Skin of body (tissue), 2 donors: ENCODE measurements around the gene CACNA2D2. TPM values are rescaled to one million over a fixed set of nuclear protein-coding genes. Genes with fewer than 3 reads are reported as not detected.

Experiments used
- DNase-seq: peaks from one replicate; lab custom pipeline; 2025; lab: John Stamatoyannopoulos, UW
- total RNA-seq: library from RNA; depleted of rRNA; stranded (reverse); fragments of >200 nt; gene quantifications from one replicate; pipeline ENCODE4 v1.2.3, GENCODE V29; 2014

CACNA2D2 gene
- total RNA-seq, 1 donor from 2014 or later, result 1.4 TPM

DNA sequence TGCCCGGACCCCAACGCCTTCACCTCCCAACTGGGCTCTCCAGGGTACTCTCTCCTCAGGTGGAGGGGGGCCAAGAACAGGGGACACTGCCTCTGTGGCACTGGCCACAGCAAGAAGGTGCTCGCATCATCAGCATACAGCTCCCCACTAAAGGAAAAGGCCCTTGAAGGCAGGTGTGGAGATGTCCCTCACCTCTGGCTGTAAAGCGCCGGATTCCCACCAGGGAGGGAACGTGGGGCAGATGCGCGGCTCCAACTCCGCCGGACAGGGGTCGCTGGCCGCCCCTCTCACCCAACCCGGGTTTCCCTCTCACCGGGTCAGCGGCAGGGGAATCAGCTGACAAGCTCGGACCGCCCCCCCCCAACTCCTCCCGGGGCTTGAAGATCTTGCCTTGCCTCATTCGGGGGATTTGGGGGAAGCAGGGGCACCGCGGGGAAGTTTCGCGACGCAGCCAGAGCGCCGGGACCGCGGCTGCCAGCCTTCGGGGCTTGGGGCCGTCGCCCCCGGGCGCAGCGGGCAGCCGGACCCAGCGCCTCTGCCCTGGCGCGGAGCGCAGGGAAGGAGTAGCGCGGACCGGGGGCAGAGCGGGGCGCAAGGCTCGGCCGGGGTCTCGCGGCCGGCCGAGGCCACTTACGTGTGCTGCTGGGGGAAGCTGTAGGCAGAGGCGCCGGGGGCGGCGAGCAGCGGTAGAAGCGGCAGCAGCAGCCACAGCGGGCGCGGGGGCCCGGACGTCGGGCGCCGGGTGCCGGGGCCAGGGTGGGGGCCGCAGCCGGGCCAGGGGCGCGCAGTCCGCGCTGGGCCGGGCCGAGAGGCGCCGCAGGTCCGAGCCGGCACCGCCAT is 630 bp downstream of the CACNA2D2 start:
- DNase-seq, result no peak

DNA sequence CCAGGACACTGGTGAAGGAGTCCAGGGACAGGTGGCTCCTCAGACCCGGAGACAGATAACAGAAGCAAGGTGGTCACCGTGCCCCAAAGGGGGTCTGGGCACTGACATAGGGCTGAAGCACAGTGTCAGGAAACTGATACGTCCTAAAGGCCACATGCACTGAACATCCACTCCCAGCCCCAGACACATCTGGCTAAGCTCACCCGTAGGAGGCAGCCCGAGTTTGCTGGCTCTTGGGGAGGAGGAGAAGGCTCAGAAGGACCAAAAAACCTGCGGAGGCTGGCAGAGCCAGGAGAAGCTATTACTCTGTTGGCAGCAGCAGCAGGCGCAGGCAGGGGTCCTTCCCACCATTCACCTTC is 1.2 kb downstream of the CACNA2D2 start:
- DNase-seq, result no peak

DNA sequence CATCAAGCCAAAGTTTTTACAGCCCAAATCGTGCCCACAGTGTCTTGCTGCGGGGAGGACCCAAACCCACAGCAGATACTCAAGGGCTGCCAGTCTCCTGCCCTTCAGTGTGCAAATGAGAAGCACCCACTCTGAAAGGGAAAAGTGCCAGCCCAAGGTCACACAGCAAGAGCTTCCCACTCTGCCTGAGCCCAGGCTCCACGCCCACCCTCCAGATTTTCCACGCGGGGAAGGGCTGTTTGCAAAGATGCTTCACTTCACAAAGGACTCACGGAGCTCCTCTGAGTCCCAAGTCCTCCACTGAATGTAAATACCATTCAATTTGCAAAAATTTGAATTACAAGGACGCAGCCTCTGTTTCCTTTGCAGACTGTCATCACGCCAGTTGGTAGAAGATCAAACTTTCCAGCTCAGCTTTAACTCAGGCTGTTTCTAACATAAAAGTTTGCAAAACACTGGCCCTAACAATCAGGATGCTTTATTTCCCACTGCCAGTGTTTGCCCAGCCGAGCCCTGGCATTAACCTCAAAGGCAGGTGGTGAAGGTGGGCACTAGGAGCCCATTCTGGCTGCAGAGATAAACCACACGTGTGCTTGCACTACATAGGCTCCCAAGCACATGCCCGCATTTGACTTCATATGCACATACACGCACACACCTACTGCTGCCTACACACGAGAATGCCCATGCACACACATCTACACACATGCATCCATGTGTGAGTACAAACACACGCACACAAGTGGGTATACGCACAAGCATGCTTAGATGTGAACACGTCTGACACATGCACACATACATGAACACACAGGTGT is 7.6 kb downstream of the CACNA2D2 start:
- no peak for DNase-seq

DNA sequence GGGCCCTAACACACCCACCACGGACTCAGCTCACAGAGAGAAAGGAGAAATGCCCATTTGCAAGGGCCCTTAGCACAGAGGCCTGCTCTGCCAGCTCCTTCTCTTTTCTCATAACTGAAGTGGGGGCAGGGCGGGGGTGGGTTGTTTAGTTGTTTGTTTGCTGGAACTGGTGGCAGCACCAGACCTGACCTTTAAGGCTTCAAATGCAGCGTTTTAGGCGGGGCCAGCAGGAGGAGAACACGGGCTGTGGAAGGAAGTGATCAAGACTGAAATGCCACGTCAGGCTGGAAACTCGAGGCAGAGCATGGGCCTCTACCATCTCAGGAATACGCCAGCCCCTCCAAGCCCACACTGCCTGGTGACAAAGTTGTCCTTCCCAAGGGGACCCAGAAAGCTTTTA is 9.3 kb downstream of the CACNA2D2 start:
- DNase-seq, result no peak

DNA sequence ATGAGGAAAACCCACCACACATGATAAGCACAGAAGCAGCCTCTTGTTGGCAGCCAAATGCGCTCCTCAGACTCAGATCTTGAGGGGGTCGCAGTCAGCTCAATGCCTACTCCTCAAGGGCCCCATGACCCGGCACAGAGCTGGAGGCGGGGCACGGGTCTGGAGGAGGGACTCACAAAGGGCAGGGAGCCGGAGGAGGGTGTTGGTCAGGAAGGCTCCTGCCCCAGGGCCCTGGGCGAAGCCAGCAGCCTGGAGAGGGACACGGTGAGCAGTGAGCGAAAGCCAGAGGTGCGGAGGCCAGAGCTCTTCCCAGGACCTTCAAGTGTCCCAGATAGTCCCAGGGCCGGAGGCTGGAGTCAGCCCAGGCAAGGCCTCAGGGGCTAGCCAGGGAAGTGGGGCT is 9.8 kb downstream of the CACNA2D2 start:
- DNase-seq, result no peak

DNA sequence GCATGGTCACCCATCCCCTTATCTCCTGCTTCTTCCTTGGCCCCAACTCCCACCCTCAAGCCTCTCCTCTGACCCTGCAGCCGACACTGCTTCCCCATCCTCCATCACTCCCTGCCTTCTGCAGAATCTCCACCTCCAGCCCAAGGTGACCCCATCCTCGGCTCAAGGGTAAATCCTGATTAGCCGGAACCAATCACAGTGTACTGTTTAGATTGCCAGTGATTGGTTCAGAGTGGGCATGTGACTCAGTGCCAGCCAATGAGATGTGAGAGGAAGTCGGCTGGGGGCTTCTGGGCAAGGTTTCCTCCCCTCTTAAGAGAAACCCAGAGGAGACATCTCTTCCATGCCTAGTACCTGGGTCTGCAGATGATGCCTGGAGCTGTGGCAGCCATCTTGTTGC is 10.3 kb downstream of the CACNA2D2 start:
- DNase-seq, result no peak

DNA sequence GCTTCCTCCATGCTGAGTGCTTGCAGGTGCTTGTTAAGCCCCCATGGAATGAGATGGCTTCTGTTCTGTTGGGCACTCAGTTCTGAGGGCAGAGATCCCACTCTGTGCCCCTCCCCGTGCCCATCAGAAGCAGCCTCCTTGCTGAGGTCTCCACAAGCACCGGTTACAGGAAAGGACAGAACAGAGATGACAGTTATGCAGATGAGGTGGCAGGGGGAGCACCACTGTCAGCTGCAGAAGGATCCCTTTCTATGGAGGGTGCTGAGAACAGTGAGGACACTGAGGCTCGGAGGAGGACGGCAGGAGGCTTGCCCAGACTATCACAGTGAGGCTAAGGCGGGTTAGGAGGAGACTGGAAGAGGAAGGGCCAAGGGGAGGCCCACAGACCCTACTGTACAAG is 12.4 kb downstream of the CACNA2D2 start:
- DNase-seq, result no peak

DNA sequence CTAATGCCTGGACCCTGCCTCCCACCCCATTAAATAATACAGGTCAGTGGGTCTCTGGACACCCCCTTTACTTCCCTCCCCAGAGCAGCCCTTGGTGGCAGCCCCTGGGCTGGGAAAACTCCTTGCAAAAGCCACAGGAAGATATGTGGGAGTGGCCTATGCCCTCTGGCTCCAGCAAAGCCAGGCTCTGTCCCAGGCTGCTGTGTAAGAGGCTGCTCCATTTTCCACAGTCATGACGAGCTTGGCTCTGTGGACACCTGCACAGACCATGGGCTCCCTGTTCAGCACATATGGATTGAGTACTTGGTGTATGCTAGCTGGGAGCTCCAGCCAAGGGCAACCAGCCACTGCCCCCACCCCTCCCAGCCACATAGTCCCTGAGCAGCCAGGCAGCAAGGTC is 13.0 kb downstream of the CACNA2D2 start:
- no peak for DNase-seq

DNA sequence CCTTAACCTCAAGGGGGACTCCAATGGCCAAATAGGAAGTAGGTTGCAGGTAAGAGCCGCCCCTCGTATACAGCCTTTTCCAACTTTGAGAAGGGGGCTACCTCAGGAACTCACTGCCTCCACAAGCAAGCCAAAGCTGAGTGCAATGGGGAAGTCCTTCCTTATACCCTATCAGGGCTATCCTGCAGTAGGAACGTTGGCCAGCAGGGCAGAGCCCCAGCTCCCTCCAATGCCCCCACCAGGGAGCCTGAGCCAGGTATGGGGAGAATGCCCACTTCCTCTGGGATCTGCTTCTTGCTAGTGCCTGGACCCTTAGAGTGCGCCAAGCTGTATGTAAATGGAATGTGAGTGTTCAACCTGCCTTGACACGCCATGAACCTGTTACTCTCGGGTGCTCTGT is 16.3 kb downstream of the CACNA2D2 start:
- DNase-seq, result no peak

DNA sequence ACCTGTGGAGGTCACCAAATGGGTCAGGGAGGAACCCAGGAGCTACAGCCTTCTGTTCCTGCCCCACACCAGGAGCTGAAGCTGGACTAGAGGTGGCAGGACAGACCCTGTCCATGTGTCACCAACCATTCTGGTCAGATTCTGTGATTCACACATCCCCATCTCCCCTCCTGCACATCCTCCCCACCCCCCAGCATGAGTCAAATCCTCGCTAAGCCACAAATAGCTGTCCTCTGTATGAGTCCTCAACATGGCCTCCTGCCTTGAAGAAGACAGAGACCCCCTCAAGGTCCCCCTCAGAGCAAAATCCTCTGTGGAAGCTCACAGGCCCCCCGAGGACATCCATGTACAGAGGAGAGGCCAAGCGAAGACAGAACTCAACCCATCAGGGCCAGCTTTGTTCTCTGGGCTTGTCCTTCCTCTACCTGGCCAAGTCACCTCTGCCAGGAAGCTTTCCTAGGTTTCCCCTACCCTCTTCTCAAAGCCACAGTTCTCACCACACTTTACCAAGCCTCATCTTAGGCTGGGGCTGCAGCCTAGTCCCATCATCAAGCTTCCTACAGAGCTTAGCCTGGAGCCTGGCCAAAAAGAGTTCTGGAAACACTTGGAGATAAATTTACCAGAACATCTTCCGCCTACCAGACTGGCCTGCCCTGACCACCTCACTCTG is 17.1 kb downstream of the CACNA2D2 start:
- DNase-seq, result no peak

DNA sequence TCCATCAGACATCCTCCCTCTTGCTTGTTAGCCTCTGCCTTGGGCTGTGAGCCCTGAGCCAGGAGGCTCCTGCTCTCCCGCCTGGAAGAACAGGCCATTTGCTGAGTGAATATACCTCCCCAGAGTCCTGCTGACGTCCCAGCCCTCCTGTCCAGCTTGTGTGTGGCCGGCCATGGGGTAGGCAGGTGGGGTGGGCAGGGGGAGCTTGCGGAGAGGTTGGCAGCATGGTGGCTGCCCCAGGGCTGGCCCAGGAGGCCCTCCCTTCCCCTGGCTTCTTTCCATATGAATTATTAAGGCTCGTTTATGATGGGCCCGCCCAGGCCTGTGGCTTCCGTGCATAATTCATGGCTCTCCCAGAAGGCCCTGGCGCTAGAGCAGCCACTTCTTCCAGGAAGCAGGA is 18.7 kb downstream of the CACNA2D2 start:
- no peak for DNase-seq

DNA sequence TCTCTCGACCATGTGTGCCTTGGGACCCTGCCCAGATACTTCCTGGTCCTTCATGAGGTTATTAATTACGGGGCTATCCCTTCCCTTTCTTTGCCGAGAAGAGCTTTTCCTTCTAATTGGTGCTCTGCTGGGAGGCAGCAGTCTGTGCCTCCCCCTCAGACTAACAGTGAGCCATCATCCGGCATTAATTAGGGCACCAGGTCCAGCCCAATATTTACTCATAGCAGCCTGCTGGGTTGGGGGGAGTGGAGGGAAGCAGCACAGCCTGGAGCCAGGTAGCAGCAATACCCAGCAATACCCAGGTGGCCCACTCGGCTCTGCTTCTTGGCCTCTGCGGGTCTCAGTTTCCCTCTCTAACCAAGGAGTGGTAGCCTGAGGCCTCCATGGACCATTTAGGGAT is 20.1 kb downstream of the CACNA2D2 start:
- no peak for DNase-seq

DNA sequence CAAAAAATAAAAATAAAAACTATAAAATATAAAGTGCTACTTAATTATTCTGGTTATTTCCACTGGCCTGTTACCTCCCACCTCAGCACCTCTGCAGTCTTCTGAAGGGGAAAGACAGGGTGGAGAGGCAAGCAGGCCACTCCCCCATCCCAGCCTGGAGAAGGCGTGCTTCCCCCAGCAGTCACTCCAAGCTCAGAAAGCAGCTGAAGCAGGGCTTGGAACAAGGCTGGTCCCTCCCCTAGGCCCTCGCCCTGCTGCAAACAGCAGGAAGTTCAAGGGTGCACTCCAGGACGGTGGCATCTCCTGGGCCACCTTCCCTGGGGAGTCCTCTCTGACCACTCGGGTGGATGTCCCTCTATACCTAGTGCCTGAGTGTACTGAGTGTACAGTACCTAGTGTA is 21.4 kb downstream of the CACNA2D2 start:
- DNase-seq, result no peak

DNA sequence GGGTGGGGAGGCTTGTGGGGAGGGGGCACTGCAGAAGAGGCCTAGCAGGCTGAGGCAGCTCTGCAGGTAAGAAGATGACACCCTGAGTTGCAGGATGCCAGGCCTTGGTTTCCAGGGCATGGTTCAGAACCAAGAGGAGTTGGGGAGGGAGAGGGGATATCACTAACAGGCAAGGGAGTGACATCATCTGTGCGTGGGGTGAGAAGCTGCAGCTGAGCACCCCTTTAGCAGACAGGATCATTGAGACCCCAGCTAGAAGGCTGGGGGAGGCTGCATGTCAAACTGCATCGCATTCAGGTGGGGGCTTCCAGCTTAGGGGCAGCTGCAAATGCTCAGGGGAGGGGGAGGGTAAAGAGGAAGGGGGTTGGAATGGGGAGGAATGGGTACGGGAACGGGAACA is 23.0 kb downstream of the CACNA2D2 start:
- no peak for DNase-seq

DNA sequence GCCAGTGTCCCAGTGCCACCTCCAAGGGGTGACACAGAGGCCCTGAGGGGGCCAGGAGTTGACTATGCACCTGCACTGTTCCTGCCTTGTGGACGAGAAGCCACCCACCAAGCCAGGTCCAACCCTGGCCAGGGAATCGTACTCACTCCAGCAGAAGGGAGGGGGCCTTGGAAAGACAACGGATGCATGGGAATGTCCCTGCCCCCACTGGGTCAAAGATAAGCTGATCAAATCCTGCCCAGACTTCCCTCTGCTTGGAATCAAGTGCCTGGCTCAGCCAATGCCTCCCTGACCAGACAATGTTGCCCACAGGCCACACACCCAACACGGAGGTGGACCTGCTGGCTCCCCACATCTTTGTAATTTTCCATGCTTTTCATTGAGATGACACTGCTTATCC is 23.9 kb downstream of the CACNA2D2 start:
- no peak for DNase-seq

DNA sequence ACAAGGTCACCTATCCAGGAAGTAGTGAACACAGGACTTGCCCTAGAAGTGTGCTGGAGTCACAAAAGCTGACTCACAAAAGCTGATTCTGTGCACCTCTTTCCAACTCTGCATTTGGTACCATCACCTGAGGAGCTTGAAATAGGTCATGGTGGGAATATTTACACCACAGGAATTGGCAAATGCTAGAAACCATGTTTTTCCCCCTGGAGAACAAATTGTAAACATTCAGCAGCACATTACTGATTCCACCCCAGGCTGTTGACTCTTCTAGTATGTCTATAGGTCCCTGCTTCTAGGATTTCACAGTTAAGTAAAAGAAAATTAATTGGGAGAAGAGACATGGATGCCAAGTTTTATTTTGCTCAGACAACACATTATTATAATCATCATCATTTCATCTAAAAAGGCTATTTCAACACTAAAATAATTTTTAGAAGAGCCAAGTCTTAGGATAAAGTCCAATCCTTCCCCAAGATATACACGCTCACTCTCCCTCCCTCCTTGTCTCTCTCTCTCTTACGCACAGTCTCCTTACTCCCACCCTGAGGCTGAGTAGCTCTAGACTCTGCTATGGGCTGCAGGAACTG is 24.7 kb downstream of the CACNA2D2 start:
- no peak for DNase-seq

DNA sequence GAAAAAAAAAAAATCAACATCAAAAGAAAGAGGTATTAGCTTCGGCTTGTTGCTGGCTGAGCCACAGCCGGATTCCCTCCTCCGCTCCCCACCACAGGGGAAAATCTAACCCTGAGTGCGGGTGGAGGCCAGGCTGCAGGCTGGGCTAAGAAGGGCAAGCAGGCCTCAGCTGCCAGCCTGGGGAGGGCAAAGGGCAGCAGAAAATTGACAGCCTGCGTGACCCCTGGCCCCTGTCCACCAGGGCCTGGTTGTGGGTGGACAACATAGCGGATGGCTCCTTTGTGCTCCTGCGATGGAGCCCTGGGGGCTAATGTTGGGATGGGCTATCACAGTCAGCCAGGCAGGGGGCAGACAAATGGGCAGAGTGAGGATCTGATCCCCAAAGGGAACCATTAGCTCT is 25.4 kb downstream of the CACNA2D2 start:
- no peak for DNase-seq

DNA sequence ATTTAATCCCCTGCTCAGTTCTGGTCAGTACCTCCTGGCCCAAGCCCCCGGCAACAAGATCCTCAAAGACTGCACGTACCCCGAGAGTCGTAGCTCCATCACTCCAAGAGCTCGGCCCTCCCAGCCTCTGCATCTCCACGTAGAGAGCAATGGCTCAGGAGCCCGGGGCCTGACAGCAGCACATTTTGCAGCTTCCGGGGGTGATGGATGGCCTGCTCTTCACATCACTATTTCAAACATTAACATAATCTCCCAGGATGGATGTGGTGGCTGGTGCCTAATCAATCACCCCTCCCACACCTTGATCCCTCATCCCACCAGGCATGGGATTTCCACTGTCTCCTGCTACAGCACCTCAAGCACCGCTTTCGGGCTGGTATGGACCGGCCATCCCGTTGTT is 28.1 kb downstream of the CACNA2D2 start:
- DNase-seq, result no peak

DNA sequence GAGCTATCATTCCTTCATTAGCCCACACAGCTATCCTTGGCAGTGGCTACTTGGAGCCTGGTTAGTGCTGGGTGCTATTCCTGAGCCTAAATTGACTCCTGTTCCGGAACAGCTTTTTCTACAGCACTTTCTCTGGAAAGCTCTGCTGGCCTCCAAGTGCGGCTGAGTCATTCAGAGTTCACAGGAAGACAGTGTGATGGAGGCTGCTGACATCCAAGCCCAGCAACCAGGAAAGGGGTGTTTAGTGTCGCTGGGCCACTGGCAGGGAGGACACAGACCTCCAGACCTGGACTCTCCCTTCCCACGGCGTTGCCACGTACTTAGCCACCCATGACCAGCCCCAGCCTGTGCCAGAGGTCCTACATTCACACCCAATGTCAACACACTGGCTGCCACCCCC is 28.7 kb downstream of the CACNA2D2 start:
- DNase-seq, result no peak

DNA sequence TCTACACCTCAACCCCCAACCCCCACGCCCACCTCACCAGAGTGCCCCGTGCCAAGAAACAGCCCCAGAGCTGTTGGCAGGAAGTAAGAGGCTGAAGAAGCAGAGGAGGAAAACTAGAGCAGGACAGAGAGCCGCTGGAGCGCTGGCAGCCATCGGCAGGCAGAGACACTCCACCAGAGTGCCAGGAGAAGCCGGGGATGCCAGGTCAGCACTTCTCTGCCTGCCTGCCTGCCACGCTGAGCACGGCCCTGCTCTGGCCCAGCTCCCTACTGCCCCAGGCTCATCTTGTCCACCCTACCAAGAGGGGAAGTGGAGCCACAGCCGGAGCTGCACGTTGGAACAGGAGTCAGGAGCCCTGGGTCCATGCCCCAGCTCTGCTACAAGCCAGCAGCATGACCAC is 29.7 kb downstream of the CACNA2D2 start:
- no peak for DNase-seq

DNA sequence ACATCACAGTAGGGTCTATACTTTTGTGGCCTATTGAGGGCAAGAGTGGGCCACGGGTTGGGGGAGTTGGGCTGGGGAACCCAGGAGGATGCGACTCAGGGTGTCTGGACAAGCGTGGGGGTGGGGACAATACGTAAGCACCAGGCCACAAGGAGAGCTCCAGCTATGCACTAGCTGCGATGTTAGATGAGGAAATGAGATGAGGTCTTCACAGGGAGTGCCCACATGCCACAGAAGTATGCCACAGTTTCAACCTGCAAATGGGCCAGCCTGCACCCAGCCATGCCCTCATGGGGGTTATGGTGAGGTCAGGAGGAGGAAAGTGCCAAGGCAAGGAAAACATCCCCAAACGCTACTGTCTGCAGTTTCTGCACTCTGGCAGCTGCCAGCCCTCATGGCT is 30.5 kb downstream of the CACNA2D2 start:
- no peak for DNase-seq

DNA sequence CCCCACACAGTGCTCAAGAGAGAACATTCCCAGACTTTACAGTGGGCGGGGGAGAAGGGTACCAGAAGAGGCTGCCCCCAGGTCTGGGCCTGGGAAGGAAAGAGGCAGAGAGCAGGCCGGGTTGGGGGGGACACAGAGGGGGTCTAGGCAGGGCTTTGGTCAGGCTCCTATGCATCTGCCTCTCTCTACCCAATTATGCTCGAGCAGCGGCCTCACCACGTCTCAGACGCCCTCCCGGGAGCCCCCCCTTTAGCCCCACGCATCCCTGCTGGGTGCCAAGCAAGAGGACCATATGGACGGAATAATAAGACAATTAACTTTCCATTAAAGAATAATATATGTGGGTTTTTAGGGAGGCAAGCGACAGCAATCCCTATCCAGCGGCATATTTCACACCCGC is 32.8 kb downstream of the CACNA2D2 start:
- no peak for DNase-seq
